K562 (cell line): ENCODE results near the gene OR52E2.

Experiments used
- HDAC1 ChIP-seq, 2 experiments: fragments of 450-650 bp; IDR thresholded peaks; 2 replicates each; pipeline ENCODE4 v1.6.1; 2016 to 2017; ENCODE audit warnings: inconsistent platforms in 1 of 2, mild to moderate bottlenecking in 1 of 2, moderate library complexity in 1 of 2
- HNRNPH1 ChIP-seq: fragments of 200-400 bp; formaldehyde crosslinking; optimal IDR thresholded peaks from 2 replicates; pipeline ENCODE3; 2017; ENCODE audit warnings: low read depth, mild to moderate bottlenecking, low read length, moderate library complexity
- MEF2A ChIP-seq: IDR thresholded peaks from 2 replicates; pipeline ENCODE4 v1.6.1; 2011; ENCODE audit warnings: low read depth, mild to moderate bottlenecking, low read length, moderate library complexity; ENCODE audit not compliant: control insufficient read depth
- SMAD1 ChIP-seq: fragments of 150-350 bp; IDR thresholded peaks from 2 replicates; pipeline ENCODE4 v1.6.1; 2014; ENCODE audit warnings: low read length, low read depth; ENCODE audit not compliant: partially characterized antibody
- SMARCC2 ChIP-seq: fragments of 450-650 bp; IDR thresholded peaks from 2 replicates; pipeline ENCODE4 v1.6.1; 2017; ENCODE audit warnings: antibody characterized with exemption, moderate library complexity, mild to moderate bottlenecking, low read depth
- ZNF133 ChIP-seq: fragments of 250-450 bp; sonication (Bioruptor Pico); IDR thresholded peaks from 2 replicates; pipeline ENCODE4 v1.4.0; 2020; ENCODE audit warnings: mild to moderate bottlenecking
- TF ChIP-seq, protein P1 (sequence below): IDR thresholded peaks from 2 replicates; pipeline ENCODE4 v1.6.1; 2016; ENCODE audit warnings: missing genetic modification characterization, missing compliant biosample characterization
- TF ChIP-seq, protein P2 (sequence below): fragments of 450-650 bp; IDR thresholded peaks from 2 replicates; pipeline ENCODE4 v1.6.1; 2016; ENCODE audit warnings: antibody characterized with exemption

DNA sequence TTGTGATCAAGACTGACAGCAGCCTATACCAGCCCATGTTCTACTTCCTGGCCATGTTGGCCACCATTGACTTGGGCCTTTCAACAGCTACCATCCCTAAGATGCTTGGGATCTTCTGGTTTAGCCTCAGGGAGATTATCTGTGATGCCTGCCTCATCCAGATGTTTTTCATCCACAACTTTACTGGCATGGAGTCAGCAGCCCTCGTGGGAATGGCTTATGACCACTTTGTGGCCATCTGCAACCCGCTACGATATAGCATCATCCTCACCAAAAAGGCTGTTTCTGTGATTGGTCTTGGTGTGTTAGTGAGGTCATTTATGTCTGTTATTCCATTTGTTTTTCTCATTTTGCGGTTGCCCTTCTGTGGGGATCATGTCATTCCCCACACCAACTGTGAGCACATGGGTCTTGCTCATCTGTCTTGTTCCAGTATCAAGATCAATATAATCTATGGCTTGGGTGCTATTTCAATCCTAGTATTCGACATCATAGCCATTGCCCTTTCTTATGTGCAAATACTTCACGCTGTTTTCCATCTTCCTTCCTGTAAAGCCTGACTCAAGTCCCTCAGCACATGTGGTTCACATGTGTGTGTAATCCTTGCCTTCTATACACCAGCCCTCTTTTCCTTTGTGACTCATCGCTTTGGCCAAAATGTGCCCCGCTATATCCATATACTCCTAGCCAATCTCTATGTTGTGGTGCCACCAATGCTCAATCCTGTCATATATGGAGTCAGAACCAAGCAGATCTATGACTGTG, 33.6 kb upstream of the OR52E2 start:
- TF ChIP-seq HNRNPH1 = no peak
- TF ChIP-seq, protein P1, sequence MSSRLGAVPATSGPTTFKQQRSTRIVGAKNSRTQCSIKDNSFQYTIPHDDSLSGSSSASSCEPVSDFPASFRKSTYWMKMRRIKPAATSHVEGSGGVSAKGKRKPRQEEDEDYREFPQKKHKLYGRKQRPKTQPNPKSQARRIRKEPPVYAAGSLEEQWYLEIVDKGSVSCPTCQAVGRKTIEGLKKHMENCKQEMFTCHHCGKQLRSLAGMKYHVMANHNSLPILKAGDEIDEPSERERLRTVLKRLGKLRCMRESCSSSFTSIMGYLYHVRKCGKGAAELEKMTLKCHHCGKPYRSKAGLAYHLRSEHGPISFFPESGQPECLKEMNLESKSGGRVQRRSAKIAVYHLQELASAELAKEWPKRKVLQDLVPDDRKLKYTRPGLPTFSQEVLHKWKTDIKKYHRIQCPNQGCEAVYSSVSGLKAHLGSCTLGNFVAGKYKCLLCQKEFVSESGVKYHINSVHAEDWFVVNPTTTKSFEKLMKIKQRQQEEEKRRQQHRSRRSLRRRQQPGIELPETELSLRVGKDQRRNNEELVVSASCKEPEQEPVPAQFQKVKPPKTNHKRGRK (tag) = no peak
- no peak for TF ChIP-seq SMARCC2
- no peak for TF ChIP-seq MEF2A
- TF ChIP-seq, protein P2, sequence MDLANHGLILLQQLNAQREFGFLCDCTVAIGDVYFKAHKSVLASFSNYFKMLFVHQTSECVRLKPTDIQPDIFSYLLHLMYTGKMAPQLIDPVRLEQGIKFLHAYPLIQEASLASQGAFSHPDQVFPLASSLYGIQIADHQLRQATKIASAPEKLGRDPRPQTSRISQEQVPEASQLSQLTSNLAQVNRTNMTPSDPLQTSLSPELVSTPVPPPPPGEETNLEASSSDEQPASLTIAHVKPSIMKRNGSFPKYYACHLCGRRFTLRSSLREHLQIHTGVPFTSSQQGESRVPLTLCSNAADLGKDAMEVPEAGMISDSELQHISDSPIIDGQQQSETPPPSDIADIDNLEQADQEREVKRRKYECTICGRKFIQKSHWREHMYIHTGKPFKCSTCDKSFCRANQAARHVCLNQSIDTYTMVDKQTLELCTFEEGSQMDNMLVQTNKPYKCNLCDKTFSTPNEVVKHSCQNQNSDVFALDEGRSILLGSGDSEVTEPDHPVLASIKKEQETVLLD = no peak
- no peak for TF ChIP-seq SMAD1
- TF ChIP-seq HDAC1 (IDR thresholded peaks at IDR 0.05) = no peak
- no peak for TF ChIP-seq ZNF133 (CRISPR knock-in tag)
